HG03135 (cell line): ENCODE measurements around the gene RNF8.
A peak's percentile ranks its signal among the peaks of the same experiment; 100 is the strongest.
"Not testable (repeated sequence)": the region's sequence is repeated elsewhere in the genome, so short reads cannot be mapped to it uniquely, and the experiment has no call there.

Experiments
- ATAC-seq: cut with Tn5 transposase; IDR thresholded peaks from one replicate; pipeline ENCODE4 v1.9.1; 2021; ENCODE audit warnings: mild to moderate bottlenecking, moderate library complexity; ENCODE audit not compliant: unreplicated experiment

Gene RNF8

GRCh38 chr6:37353761-37354525, at the start of gene RNF8:
Gene RNF8 (plus strand): TSS chr6:37353983. CDS start chr6:37354165, 182 bp downstream.
- ATAC-seq, result peak; percentile 83

- no peak for ATAC-seq
Observed at GRCh38 chr6:37304766-37305165, 49.0 kb upstream of the RNF8 start.

DNA sequence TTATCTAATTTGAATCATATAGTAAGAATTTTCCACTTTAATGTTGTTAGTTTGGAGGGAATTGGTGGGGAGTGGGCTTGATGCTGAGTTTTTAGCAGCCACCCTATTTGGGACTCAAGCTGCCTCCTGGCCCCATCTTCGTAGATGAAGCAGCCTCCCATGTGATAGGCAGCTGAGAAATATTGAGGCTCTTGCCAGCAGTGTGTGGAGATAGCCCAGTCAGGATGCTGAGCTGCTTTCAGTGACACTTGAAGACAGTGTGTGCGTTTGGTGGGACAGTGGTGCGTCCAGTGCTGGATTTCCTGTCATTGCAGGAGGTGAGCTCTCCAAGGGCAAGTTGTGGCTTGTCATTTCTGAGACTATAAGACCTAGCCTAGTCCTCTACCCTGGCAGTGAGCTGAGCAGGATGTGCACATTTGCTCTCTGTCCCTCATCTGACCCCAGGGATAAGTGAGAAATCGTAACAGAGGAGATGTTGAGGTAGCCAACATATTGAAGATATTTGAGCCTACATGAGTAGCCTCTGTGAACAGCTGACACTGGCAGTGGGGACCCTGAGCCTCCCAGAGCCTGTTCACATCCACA, 47.9 kb upstream of the RNF8 start:
- ATAC-seq, result no peak

DNA sequence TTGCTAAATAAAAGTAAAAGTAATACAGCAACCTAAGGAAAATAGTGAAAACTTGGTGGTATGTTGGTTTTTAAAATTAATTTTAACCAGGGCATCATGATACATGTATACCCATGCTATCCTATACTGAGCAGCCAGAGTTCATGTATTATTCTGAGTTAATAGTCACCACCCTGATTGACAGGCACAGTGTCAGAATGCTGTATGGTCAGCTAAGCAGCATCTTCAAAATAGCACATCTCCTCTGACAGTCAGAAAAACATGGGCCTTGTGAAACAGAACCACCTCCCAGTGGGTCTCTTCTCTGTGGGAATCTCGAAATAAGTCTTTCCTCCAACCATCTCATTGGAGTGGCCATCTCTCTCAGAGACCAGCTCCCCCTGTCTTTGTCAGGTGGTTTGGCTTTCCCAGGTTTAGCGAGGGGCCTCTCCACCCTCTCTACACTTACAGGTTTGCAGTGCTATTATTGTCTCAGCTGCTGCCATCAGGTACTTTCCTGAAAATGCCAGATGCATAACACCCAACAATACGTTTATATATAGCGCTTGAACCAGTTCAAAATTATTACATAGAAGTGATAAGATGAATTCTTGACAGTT, 47.1 kb upstream of the RNF8 start:
- no peak for ATAC-seq

DNA sequence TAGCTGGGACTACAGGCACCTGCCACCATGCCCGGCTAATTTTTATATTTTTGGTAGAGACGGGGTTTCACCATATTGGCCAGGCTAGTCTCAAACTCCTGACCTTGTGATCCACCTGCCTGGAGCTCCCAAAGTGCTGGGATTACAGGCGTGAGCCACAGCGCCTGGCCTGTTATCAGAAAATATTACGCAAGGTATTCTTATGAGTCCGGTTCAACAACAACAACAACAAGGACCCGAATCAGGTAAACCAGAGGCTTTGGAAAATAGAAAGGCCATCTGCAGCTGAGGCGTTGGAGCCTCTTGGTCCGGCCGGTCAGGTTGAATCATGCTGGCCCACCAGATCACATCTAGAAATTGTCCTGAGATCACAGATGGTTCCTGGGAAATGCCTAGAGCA, 46.3 kb upstream of the RNF8 start:
- ATAC-seq, result not testable (repeated sequence)

GRCh38 chr6:37308069-37308815, 45.5 kb upstream of the RNF8 start:
- no peak for ATAC-seq

- no peak for ATAC-seq
Observed at GRCh38 chr6:37309046-37309445, 44.7 kb upstream of the RNF8 start.

- ATAC-seq, result no peak
Observed at GRCh38 chr6:37309692-37310091, 44.1 kb upstream of the RNF8 start.

GRCh38 chr6:37310966-37311365, 42.8 kb upstream of the RNF8 start:
- no peak for ATAC-seq

GRCh38 chr6:37311741-37312473, 41.9 kb upstream of the RNF8 start:
- ATAC-seq, result no peak

DNA sequence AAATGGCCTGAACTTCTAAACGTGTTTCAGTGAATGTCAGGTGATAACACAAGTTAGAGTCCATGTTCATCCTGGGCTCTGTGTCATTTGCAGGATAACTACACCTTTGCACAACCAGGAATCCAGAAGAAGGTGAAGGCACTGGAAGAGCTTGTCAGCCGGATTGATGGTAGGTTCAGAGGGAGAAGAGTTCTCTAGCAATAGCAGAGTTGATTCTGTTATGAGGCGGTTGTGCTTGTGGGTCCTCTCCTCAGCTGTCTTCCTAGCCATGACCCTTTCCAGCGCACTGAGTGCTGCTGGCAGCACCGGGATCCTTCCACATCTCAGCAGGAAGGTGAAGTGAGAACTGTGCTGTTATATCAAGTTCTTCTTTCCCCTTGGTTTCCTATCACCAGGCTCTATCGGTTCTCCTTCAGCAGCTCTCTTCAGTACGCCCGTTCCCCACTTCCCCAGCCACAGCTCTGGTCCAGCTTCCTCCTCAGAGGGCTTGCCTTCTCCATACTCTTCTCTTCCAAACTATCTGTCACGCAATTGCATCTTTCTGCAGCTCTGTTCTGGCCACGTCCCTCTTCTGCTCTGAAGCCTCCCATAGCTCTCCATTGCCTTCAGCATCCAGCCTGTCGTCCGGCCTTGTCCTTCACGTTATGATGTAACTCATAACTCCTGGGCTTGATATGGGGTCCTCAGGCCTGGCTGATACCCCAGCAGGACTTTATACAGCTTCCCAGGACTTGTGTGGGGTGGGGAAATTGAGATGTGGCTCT, 39.9 kb upstream of the RNF8 start:
- no peak for ATAC-seq

DNA sequence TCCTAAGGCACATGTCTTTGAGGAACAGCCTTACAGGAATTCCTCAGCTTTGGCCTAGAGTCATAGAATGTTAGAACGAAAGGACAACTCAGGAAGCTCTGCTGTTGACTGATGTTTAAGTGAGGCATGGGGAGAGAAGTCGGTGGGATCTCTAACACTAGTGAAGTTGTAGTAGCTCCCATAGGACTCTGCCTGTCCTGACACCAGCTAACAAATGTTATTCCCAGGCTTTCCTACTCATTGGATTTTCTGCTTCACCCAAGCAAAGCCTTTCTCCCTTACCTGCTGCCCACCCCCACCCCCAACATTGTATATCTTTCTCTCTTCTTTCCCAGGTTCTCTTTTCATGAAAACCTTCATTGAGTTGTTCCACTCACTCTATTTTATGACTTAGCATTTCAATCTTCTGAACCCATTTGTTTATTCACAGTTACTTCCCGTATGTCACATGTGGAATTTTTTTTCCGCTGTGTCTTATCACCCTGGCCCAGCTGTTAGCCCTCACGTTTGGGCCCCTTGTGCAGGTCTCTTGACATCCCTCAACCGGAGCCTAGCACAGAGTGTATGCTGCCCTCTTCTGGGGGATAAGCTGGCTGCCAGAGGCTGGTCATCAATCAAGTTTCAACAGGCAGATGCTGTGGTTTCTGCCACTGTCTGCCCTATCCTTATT, 39.2 kb upstream of the RNF8 start:
- ATAC-seq, result no peak

DNA sequence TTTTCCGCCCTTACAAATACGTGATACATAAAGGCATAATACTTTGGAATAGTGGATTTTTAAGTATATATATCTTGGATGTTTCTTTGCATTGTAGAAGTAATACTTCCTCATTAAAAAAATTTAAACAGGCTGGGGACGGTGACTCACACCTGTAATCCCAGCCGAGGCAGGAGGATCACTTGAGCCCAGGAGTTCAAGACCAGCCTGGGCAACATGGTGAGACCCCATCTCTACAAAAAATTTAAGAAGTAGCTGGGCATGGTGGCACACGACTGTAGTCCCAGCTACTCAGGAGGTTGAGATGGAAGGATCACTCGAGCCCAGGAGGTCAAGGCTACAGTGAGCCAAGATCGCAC, 38.6 kb upstream of the RNF8 start:
- ATAC-seq, result no peak

DNA sequence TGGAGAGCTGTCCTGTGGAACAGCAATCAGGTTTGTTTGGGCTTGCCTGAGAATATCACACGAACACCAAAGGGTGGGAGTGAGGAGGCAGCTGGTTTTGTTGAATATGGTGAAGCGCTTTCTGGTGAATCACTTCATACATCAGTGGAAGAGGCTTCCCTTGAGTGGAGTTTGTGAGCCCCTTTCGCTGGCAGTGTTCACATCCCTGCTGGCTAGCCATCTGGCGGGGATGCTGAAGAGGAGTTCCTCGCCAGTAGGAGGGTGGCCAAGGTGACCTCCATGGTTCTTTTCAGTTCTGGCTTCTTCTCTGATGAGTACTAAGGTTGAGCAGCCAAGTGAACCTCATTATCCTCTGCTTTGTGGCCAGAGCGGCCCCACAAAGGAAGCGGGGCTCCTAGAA, 37.7 kb upstream of the RNF8 start:
- no peak for ATAC-seq

DNA sequence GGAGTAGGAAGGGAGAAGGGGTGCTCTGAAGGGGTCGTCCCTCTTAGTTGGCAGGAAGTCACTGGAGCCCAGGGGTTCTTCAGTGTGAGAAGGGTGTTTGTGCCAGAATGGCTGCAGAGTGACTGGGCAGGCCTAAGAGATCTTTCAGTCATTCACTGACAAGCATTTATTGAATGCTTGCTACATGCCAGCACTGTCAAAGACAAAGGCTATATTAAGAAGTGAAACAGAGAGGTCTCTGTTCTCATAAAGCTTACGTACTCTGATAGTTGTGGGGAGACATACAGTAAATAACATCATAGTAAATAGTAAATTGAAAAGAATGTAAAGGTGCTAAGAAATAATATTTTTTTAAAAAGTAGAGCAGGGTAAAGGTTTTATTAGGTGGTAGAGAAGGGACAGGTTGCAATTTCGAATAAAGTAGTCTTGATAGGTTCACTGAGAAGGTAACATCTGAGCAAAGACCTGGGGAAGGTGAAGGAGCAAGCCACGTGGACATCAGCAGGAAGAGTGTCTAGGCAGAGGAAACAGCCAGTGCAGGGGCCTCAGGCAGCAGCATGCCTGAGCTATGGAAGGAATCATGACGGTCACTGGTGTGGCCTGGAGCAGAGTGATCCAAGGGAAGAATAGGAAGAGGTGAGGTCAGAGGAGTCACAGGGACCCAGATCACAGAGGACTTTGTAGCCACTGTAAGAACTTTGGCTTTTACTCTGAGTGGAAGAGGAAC, 36.3 kb upstream of the RNF8 start:
- no peak for ATAC-seq

GRCh38 chr6:37319156-37319555, 34.6 kb upstream of the RNF8 start:
- no peak for ATAC-seq

DNA sequence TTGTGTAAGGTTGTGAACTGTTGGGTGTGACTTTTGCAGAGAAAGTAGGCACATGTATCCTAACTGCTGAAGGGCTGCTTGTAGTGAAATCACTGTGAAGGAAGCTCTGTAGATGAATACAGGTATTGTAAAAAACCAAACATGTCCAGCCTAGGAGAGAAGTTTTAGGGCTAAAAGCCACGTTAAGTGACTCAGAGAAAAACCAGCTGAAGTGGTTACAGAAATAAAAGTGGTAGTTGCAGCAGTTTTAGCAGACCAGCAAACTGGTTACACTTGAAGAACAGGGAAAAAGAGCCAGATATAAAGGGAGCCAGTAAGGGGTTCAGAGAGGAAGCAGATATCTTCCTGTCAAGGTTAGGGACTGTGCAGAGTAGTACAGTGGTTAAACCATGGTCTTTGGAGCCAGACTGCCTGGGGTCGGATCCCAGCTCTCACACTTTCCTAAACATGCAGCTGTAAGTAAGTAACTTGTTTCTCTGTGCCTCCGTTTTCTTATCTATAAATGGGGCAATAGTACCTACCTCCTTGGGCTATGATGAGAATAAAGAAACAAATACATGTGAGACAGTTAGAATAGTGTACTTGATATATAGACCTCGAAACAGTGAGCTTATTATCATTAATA, 33.8 kb upstream of the RNF8 start:
- no peak for ATAC-seq

- no peak for ATAC-seq
Observed at GRCh38 chr6:37320646-37321045, 33.1 kb upstream of the RNF8 start.

DNA sequence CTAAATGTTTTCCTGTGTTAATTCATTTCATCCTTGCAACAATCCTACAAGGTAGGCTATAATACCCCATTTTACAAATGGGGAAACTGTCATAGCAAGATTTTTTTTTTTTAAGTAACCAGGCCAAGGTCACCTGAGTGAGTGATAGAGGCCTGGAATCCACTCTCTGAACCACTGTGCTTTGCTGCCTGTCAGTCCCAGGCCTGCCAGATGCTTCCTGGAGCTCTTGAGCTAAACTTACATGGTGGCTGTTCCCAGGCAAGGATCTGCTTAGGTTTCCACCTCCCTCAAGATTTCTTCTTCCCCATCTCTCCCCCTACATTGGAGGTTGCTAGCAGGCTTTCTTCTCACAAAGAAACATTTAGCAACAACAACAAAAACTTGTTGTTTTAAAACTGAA, 32.7 kb upstream of the RNF8 start:
- ATAC-seq, result no peak
